ENCODE data around the gene SDHAF3.
"Not testable (repeated sequence)": the region's sequence is repeated elsewhere in the genome, so short reads cannot be mapped to it uniquely, and the experiment has no call there.

SDHAF3 gene

GRCh38 chr7:97117372-97118188 is at the start of gene SDHAF3:
SDHAF3 (plus strand) TSS chr7:97117698; CDS start chr7:97117724, 26 bp downstream.
- DNase-seq (ENCODE audit: low spot score): peak; percentile 93

GRCh38 chr7:97072025-97072424 is 45.5 kb upstream of the SDHAF3 start:
- not testable (repeated sequence) for DNase-seq (ENCODE audit: low spot score)

GRCh38 chr7:97075928-97076327 is 41.6 kb upstream of the SDHAF3 start:
- no peak for DNase-seq (ENCODE audit: low spot score)

GRCh38 chr7:97078023-97078969 is 39.2 kb upstream of the SDHAF3 start:
- no peak for DNase-seq (ENCODE audit: low spot score)

GRCh38 chr7:97079300-97079699 is 38.2 kb upstream of the SDHAF3 start:
- no peak for DNase-seq (ENCODE audit: low spot score)

- DNase-seq (ENCODE audit: low spot score): no peak
Measured at GRCh38 chr7:97081521-97082300, 35.8 kb upstream of the SDHAF3 start.

- DNase-seq (ENCODE audit: low spot score): no peak
Measured at GRCh38 chr7:97088364-97088763, 29.1 kb upstream of the SDHAF3 start.

GRCh38 chr7:97089771-97090170 is 27.7 kb upstream of the SDHAF3 start:
- DNase-seq (ENCODE audit: low spot score): no peak

GRCh38 chr7:97090761-97091353 is 26.6 kb upstream of the SDHAF3 start:
- no peak for DNase-seq (ENCODE audit: low spot score)

GRCh38 chr7:97094284-97094930 is 23.1 kb upstream of the SDHAF3 start:
- DNase-seq (ENCODE audit: low spot score): no peak

- DNase-seq (ENCODE audit: low spot score): no peak
Measured at GRCh38 chr7:97096037-97096436, 21.5 kb upstream of the SDHAF3 start.

- no peak for DNase-seq (ENCODE audit: low spot score)
Measured at GRCh38 chr7:97096661-97097060, 20.8 kb upstream of the SDHAF3 start.

- peak; percentile 62 for DNase-seq (ENCODE audit: low spot score)
Measured at GRCh38 chr7:97104719-97105238, 12.7 kb upstream of the SDHAF3 start.

GRCh38 chr7:97107192-97107800 is 10.2 kb upstream of the SDHAF3 start:
- DNase-seq (ENCODE audit: low spot score): no peak

- no peak for DNase-seq (ENCODE audit: low spot score)
Measured at GRCh38 chr7:97116308-97116707, 1.2 kb upstream of the SDHAF3 start.

GRCh38 chr7:97117035-97117371 is 495 bp upstream of the SDHAF3 start:
- no peak for DNase-seq (ENCODE audit: low spot score)

GRCh38 chr7:97118306-97118917 is 914 bp downstream of the SDHAF3 start:
- DNase-seq (ENCODE audit: low spot score): no peak

GRCh38 chr7:97119747-97120146 is 2.2 kb downstream of the SDHAF3 start:
- no peak for DNase-seq (ENCODE audit: low spot score)

- no peak for DNase-seq (ENCODE audit: low spot score)
Measured at GRCh38 chr7:97120713-97121457, 3.4 kb downstream of the SDHAF3 start.
